ENCODE results near the gene CCDC78.

The CCDC78 gene

GRCh38 chr16:709566-710499 is 16.4 kb downstream of the CCDC78 start:
- DNase-seq = peak; percentile 98

- no peak for DNase-seq
These were observed 17.3 kb downstream of the CCDC78 start for GRCh38 chr16:708959-709358.

GRCh38 chr16:708019-708418 is 18.2 kb downstream of the CCDC78 start:
- peak; percentile 40 for DNase-seq

- peak; percentile 87 for DNase-seq
These were observed 19.1 kb downstream of the CCDC78 start for GRCh38 chr16:707062-707538.

- peak; percentile 81 for DNase-seq
These were observed 19.8 kb downstream of the CCDC78 start for GRCh38 chr16:706189-707061.

- DNase-seq = peak; percentile 97
These were observed 20.6 kb downstream of the CCDC78 start, which contains the start of gene FBXL16 for GRCh38 chr16:705431-706188. TSS of gene FBXL16 (minus strand) at chr16:705801. CDS start at chr16:697405, 8,396 bp downstream.

GRCh38 chr16:704552-705380 is 21.5 kb downstream of the CCDC78 start:
- peak; percentile 36 for DNase-seq

- DNase-seq = no peak
These were observed 22.2 kb downstream of the CCDC78 start for GRCh38 chr16:704047-704446.

- DNase-seq = no peak
These were observed 22.8 kb downstream of the CCDC78 start for GRCh38 chr16:703406-703805.

GRCh38 chr16:702341-702740 is 23.9 kb downstream of the CCDC78 start:
- no peak for DNase-seq

- DNase-seq = no peak
These were observed 25.3 kb downstream of the CCDC78 start for GRCh38 chr16:700684-701584.

GRCh38 chr16:698911-699671 is 27.2 kb downstream of the CCDC78 start:
- no peak for DNase-seq

GRCh38 chr16:695355-696089 is 30.7 kb downstream of the CCDC78 start:
- DNase-seq = peak; percentile 99

- no peak for DNase-seq
These were observed 31.3 kb downstream of the CCDC78 start for GRCh38 chr16:694863-695354.

- DNase-seq = no peak
These were observed 31.9 kb downstream of the CCDC78 start for GRCh38 chr16:694187-694862.

GRCh38 chr16:693766-694165 is 32.5 kb downstream of the CCDC78 start:
- DNase-seq = no peak

GRCh38 chr16:693364-693763 is 32.9 kb downstream of the CCDC78 start:
- DNase-seq = no peak
